ENCODE measurements around the gene FKBP1B.
"Not testable (repeated sequence)": the region's sequence is repeated elsewhere in the genome, so short reads cannot be mapped to it uniquely, and the experiment has no call there.

FKBP1B gene

DNA sequence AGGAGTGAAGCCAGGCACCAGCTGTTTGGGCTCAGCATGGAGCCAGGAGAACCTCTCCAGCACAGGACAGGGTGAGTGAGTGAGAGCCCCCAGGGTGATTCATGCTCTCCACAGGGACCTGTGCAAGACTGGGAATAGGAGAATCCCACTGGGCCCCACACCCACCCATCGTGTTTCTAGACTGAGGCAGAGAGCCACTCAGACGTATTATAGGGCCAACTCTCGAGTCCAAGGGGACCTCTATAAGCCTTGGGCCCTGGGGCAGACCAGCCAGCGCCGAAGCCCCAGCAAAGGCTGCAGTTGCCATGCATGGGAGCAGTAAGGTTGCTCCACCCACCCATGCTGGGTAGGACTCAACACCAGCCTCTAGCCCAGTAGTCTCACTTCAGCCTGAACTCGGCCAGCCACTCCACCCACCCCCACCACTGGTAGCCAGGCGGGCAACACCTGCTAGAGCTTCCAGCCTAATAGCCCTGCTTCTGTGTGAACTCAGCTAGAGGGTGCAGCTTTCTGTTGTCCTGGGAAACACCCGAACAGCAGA is 54.6 kb downstream of the FKBP1B start:
- H3K4me3 ChIP-seq (ENCODE audit: low read depth, low read length) = no peak overlapping the region
- TF ChIP-seq, protein P1, sequence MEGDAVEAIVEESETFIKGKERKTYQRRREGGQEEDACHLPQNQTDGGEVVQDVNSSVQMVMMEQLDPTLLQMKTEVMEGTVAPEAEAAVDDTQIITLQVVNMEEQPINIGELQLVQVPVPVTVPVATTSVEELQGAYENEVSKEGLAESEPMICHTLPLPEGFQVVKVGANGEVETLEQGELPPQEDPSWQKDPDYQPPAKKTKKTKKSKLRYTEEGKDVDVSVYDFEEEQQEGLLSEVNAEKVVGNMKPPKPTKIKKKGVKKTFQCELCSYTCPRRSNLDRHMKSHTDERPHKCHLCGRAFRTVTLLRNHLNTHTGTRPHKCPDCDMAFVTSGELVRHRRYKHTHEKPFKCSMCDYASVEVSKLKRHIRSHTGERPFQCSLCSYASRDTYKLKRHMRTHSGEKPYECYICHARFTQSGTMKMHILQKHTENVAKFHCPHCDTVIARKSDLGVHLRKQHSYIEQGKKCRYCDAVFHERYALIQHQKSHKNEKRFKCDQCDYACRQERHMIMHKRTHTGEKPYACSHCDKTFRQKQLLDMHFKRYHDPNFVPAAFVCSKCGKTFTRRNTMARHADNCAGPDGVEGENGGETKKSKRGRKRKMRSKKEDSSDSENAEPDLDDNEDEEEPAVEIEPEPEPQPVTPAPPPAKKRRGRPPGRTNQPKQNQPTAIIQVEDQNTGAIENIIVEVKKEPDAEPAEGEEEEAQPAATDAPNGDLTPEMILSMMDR (IDR thresholded peaks at IDR 0.05; ENCODE audit: control insufficient read depth, extremely low read depth, insufficient read depth) = no peak
- no peak for DNase-seq (ENCODE audit: low read depth)

DNA sequence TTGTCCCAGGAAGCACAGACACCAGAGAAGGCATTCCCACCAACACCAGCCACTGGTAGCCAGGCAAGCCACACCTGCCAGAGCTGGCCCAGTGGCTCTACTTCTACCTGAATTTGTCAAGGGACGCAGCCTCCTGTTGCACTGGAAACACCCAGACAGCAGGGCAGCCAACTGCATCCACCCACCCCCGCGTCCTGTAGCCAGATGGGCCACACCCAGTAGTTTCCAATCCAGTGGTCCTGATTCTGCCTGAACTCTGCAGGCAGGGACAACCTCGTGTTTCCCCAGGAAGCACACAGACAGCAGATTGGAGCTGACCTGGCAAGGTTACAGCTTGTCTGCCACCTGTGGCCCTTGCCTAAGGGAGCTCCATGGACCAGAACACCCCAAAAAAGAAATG is 55.4 kb downstream of the FKBP1B start:
- H3K4me3 ChIP-seq (ENCODE audit: low read depth, low read length) = no peak overlapping the region
- TF ChIP-seq, protein P1 (IDR thresholded peaks at IDR 0.05; ENCODE audit: control insufficient read depth, extremely low read depth, insufficient read depth) = no peak
- DNase-seq (ENCODE audit: low read depth) = no peak

DNA sequence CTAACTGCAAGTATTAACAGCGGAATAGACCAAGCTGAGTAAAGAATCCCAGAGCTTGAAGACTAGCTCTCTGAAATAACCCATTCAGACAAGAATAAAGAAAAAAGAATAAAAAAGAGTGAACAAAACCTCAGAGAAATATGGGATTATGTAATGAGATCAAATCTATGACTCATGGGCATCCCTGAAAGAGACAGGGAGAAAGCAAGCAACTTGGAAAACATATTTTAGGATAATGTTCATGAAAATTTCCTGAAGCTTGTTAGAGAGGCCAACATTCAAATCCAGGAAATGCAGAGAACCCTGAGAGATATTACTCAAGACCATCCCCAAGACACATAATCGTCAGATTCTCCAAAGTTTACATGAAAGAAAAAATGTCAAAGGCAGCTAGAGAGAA is 56.3 kb downstream of the FKBP1B start:
- H3K4me3 ChIP-seq (ENCODE audit: low read depth, low read length) = no peak overlapping the region
- DNase-seq (ENCODE audit: low read depth) = no peak
- TF ChIP-seq, protein P1 (IDR thresholded peaks at IDR 0.05; ENCODE audit: control insufficient read depth, extremely low read depth, insufficient read depth) = no peak

DNA sequence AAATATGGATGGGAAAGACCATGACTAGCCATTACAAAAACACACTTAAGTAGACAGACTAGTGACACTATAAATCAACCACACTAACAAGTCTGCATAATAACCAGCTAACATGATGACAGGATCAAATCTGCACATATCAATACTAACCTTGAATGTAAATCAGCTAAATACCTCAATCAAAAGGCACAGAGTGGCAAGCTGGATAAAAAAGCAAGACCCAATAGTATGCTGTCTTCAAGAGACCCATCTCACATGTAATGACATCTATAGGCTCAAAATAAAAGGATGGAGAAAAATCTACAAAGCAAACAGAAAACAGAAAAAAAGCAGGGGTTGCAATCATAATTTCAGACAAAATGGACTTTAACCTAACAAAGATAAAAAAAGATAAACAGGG is 57.2 kb downstream of the FKBP1B start:
- DNase-seq (ENCODE audit: low read depth) = no peak
- H3K4me3 ChIP-seq (ENCODE audit: low read depth, low read length) = no peak overlapping the region
- TF ChIP-seq, protein P1 (IDR thresholded peaks at IDR 0.05; ENCODE audit: control insufficient read depth, extremely low read depth, insufficient read depth) = no peak

DNA sequence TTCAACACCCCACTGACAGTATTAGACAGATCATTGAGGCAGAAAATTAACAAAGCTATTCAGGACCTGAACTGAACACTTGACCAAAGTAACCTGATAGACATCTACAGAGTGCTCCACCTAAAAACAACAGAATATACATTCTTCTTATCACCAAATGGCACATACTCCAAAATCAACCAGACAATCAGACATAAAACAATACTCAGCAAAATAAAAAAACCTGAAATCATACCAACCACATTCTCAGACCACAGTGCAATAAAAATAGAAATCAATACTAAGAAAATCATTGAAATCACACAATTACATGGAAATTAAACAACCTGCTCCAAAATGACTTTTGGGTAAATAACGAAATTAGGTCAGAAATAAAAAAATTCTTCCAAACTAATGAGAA is 57.8 kb downstream of the FKBP1B start:
- TF ChIP-seq, protein P1 (IDR thresholded peaks at IDR 0.05; ENCODE audit: control insufficient read depth, extremely low read depth, insufficient read depth) = no peak
- no peak for DNase-seq (ENCODE audit: low read depth)
- H3K4me3 ChIP-seq (ENCODE audit: low read depth, low read length) = no peak overlapping the region

DNA sequence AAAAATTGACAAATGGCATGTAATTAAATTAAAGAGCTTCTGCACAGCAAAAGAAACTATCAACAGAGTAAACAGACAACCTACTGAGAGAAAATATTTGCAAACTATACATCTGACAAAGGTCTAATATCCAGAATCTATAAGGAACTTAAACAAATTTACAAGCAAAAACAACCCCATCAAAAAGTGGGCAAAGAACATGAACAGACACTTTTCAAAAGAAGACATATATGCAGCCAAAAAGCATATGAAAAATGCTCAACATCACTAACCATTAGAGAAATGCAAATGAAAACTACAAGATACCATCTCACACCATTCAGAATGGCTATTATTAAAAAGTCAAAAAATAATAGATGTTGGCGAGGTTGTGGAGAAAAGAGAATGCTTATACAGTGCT is 59.9 kb downstream of the FKBP1B start:
- DNase-seq (ENCODE audit: low read depth); H3K4me3 ChIP-seq (ENCODE audit: low read depth, low read length): not testable (repeated sequence)

DNA sequence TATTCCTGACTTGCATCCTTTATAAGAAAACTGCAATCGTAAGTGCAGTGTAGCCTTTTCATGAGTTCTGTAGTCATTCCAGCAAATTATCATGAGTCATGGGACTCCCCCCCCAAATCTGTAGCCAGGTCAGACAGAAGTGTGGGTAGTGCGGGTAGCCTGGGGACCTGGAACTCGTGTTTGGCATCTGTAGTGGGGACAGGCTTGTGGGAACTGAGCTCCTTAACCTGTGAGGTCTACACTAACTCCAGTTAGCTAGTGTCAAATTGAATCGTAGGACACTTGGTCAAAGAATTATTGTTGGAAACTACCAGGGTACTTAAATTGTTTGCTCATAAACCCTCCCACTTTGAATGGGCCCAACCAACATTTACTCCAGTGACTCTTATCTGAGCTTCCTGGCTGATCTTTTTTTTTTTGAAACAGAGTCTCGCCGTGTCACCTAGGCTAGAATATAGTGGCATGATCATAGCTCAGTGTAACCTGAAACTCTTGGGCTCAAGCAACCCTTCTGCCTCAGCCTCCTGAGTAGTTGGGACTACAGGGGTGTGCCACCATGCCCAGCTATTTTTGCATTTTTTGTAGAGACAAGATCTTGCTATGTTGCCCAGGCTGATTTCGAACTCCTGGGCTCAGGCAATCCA is 61.2 kb downstream of the FKBP1B start:
- H3K4me3 ChIP-seq (ENCODE audit: low read depth, low read length) = no peak overlapping the region
- TF ChIP-seq, protein P1 (IDR thresholded peaks at IDR 0.05; ENCODE audit: control insufficient read depth, extremely low read depth, insufficient read depth) = no peak
- no peak for DNase-seq (ENCODE audit: low read depth)

Measured in LNCaP clone FGC (cell line).